Colonic mucosa (tissue), 4 donors: ENCODE data around the gene DSCAML1. TPM values are rescaled to one million over a fixed set of nuclear protein-coding genes. Genes with fewer than 3 reads are reported as not detected.

ENCODE experiments used
- DNase-seq: peaks from one replicate; pipeline ENCODE4 v3.0.0-alpha.2; 2020
- H3K27ac ChIP-seq: fragments of 200-600 bp; one replicate; pipeline ENCODE4 v1.8.0; 2021
- H3K27me3 ChIP-seq: fragments of 200-600 bp; one replicate; pipeline ENCODE4 v1.8.0; 2021
- H3K36me3 ChIP-seq: fragments of 200-600 bp; one replicate; pipeline ENCODE4 v1.8.0; 2021
- H3K4me1 ChIP-seq: fragments of 200-600 bp; one replicate; pipeline ENCODE4 v1.8.0; 2021; ENCODE audit warnings: mild to moderate bottlenecking
- H3K4me3 ChIP-seq: fragments of 200-600 bp; one replicate; pipeline ENCODE4 v1.8.0; 2021
- H3K9ac ChIP-seq, 2 donors: one replicate each; pipeline ENCODE4 v1.7.0; 2013; ENCODE audit warnings: control low read depth in 2 of 2, low read depth in 2 of 2, low read length in 2 of 2
- H3K9me3 ChIP-seq: fragments of 200-600 bp; one replicate; pipeline ENCODE4 v1.8.0; 2021
- CTCF ChIP-seq: fragments of 200-600 bp; IDR thresholded peaks from one replicate; pipeline ENCODE4 v1.8.0; 2022; ENCODE audit warnings: antibody characterized with exemption, mild to moderate bottlenecking
- intact Hi-C: fragments of 100-400 bp; cut with DNase I; formaldehyde crosslinking; loops from one replicate; pipeline ENCODE4 v1.14.1; 2022
- total RNA-seq, 2 donors: library from RNA; stranded (reverse); fragmentation: NEBNext Ultra II Directional in 1 of 2; extraction: Animal tissue kit (Norgen Biotek cat#: 25700) in 1 of 2; gene quantifications; one replicate each; pipeline ENCODE4 v1.2.1, GENCODE V29; 2021
- donor health status: healthy.
- donor health status: DM: no; HTN: no; CAD: no.
- donor health status: DM: no; HTN: no; CAD: no.

The DSCAML1 gene
- total RNA-seq, 2 donors from 2014 or later = 1.2 to 4.3 TPM

GRCh38 chr11:117618982-117619355, 178.0 kb downstream of the DSCAML1 start:
- no peak for DNase-seq

GRCh38 chr11:117618302-117618981, 178.6 kb downstream of the DSCAML1 start:
- intact Hi-C loops = no loop called here
- H3K4me1 ChIP-seq = no peaks in the 10 kb centered on the region

More at GRCh38 chr11:117618982-117619355, 178.0 kb downstream of the DSCAML1 start:
- Histone ChIP-seq H3K9ac (no peak overlapping the region), H3K9me3 (no peaks in the 10 kb centered on the region), H3K27ac (no peak overlapping the region), H3K4me3 (no peak overlapping the region), H3K4me1 (no peaks in the 10 kb centered on the region), H3K36me3 (no peaks in the 10 kb centered on the region), H3K27me3 (no peaks in the 10 kb centered on the region)
- intact Hi-C loops = no loop called here
- TF ChIP-seq CTCF = no peak

GRCh38 chr11:117616979-117617378, 180.0 kb downstream of the DSCAML1 start:
- Histone ChIP-seq H3K4me1 (no peaks in the 10 kb centered on the region), H3K9me3 (no peaks in the 10 kb centered on the region), H3K36me3 (no peaks in the 10 kb centered on the region), H3K9ac (no peak overlapping the region), H3K4me3 (no peak overlapping the region), H3K27ac (no peak overlapping the region), H3K27me3 (no peaks in the 10 kb centered on the region)
- no peak for DNase-seq
- intact Hi-C loops = no loop called here
- no peak for TF ChIP-seq CTCF

More at GRCh38 chr11:117618302-117618981, 178.6 kb downstream of the DSCAML1 start:
- no peak for DNase-seq
- Histone ChIP-seq H3K27ac (no peak overlapping the region), H3K9ac (no peak overlapping the region), H3K4me3 (no peak overlapping the region), H3K9me3 (no peaks in the 10 kb centered on the region), H3K36me3 (no peaks in the 10 kb centered on the region), H3K27me3 (no peaks in the 10 kb centered on the region)
- no peak for TF ChIP-seq CTCF

GRCh38 chr11:117614728-117615127, 182.3 kb downstream of the DSCAML1 start:
- Histone ChIP-seq H3K27ac (no peak overlapping the region), H3K36me3 (no peaks in the 10 kb centered on the region), H3K27me3 (no peaks in the 10 kb centered on the region), H3K9me3 (no peaks in the 10 kb centered on the region), H3K4me1 (no peaks in the 10 kb centered on the region), H3K4me3 (no peak overlapping the region), H3K9ac (no peak overlapping the region)
- no peak for DNase-seq
- intact Hi-C loops = no loop called here
- TF ChIP-seq CTCF = no peak

GRCh38 chr11:117613521-117613920, 183.5 kb downstream of the DSCAML1 start:
- Histone ChIP-seq H3K27ac (no peak overlapping the region), H3K27me3 (no peaks in the 10 kb centered on the region), H3K4me1 (no peaks in the 10 kb centered on the region), H3K4me3 (no peak overlapping the region), H3K9ac (no peak overlapping the region), H3K9me3 (no peaks in the 10 kb centered on the region), H3K36me3 (no peaks in the 10 kb centered on the region)
- TF ChIP-seq CTCF = no peak
- no peak for DNase-seq
- intact Hi-C loops = no loop called here
